Epithelial cell of proximal tubule (primary cell): ENCODE data around the gene DNMBP. TPM values are rescaled to one million over a fixed set of nuclear protein-coding genes. Genes with fewer than 3 reads are reported as not detected.
"Not testable (repeated sequence)": the region's sequence is repeated elsewhere in the genome, so short reads cannot be mapped to it uniquely, and the experiment has no call there.

Source experiments
- DNase-seq: peaks from one replicate; pipeline ENCODE4 v3.0.0-alpha.2; 2011; ENCODE audit warnings: low read depth
- H3K4me3 ChIP-seq: 2 replicates; pipeline ENCODE4 v1.5.1; 2011; ENCODE audit warnings: low read depth, mild to moderate bottlenecking, low read length
- CTCF ChIP-seq: conservative IDR thresholded peaks from 2 replicates; pipeline ENCODE4 v1.5.1; 2012; ENCODE audit warnings: low read depth, mild to moderate bottlenecking, low read length
- total RNA-seq: library from RNA; depleted of rRNA; stranded (reverse); fragments of >200 nt; gene quantifications from 2 replicates; pipeline ENCODE4 v1.2.3, GENCODE V29; 2015

DNMBP gene
- total RNA-seq, 1 donor from 2014 or later = 20.5 TPM

GRCh38 chr10:99908512-99908911 lies 101.2 kb downstream of the DNMBP start:
- H3K4me3 ChIP-seq = no peak overlapping the region
- TF ChIP-seq CTCF = no peak
- DNase-seq = no peak

GRCh38 chr10:99906470-99906869 lies 103.3 kb downstream of the DNMBP start:
- H3K4me3 ChIP-seq = no peak overlapping the region
- peak; percentile 91 for DNase-seq
- TF ChIP-seq CTCF = peak; percentile 61

- no peak for TF ChIP-seq CTCF
- H3K4me3 ChIP-seq = no peak overlapping the region
- DNase-seq = no peak
Observed at GRCh38 chr10:99905971-99906370, 103.8 kb downstream of the DNMBP start.

- DNase-seq = no peak
- no peak for TF ChIP-seq CTCF
- no peak overlapping the region for H3K4me3 ChIP-seq
Observed at GRCh38 chr10:99895867-99896266, 113.9 kb downstream of the DNMBP start.

- not testable (repeated sequence) for DNase-seq, H3K4me3 ChIP-seq
Observed at GRCh38 chr10:99895066-99895465, 114.7 kb downstream of the DNMBP start.

- no peak overlapping the region for H3K4me3 ChIP-seq
- DNase-seq = no peak
- TF ChIP-seq CTCF = no peak
Observed at GRCh38 chr10:99894613-99895012, 115.1 kb downstream of the DNMBP start.

GRCh38 chr10:99888622-99889021 lies 121.1 kb downstream of the DNMBP start:
- H3K4me3 ChIP-seq = no peak overlapping the region
- DNase-seq = no peak
- TF ChIP-seq CTCF = no peak

- TF ChIP-seq CTCF = no peak
- DNase-seq = no peak
Observed at GRCh38 chr10:99883523-99883922, 126.2 kb downstream of the DNMBP start.

More at GRCh38 chr10:99883523-99883922, 126.2 kb downstream of the DNMBP start:
- no peak overlapping the region for H3K4me3 ChIP-seq
